GM18507 (cell line): ENCODE measurements around the gene MCEMP1.

Experiments
- DNase-seq: peaks from one replicate; pipeline ENCODE4 v3.0.0; 2011; ENCODE audit warnings: low read depth; ENCODE audit not compliant: insufficient read length; ENCODE audit errors: extremely low spot score
- FAIRE-seq: peaks from 2 replicates; lab custom pipeline; 2011; peaks lifted over from hg19 to GRCh38; lab: Jason Lieb, UNC

MCEMP1 gene

GRCh38 chr19:7665076-7665475 is 11.8 kb upstream of the MCEMP1 start:
- FAIRE-seq (no peak), DNase-seq (no peak)

GRCh38 chr19:7668842-7669241 is 8.0 kb upstream of the MCEMP1 start, which contains the start of gene RETN:
Gene RETN (plus strand): TSS chr19:7669049. CDS start chr19:7669327, 278 bp downstream.
- no peak for DNase-seq
- no peak for FAIRE-seq

- FAIRE-seq, result no peak
- DNase-seq, result no peak
Observed at GRCh38 chr19:7669641-7670040, 7.2 kb upstream of the MCEMP1 start.

GRCh38 chr19:7670150-7670783 is 6.6 kb upstream of the MCEMP1 start:
- DNase-seq, result no peak

GRCh38 chr19:7670790-7671189 is 6.1 kb upstream of the MCEMP1 start:
- DNase-seq (no peak), FAIRE-seq (no peak)

More at GRCh38 chr19:7670150-7670783, 6.6 kb upstream of the MCEMP1 start:
- no peak for FAIRE-seq

GRCh38 chr19:7672522-7672921 is 4.4 kb upstream of the MCEMP1 start:
- FAIRE-seq (no peak), DNase-seq (no peak)

GRCh38 chr19:7674010-7675005 is 2.6 kb upstream of the MCEMP1 start:
- FAIRE-seq, result peak; percentile 21
- DNase-seq, result no peak

GRCh38 chr19:7676376-7676775 is 514 bp upstream of the MCEMP1 start:
- no peak for DNase-seq
- FAIRE-seq, result peak; percentile 42

- DNase-seq (no peak), FAIRE-seq (no peak)
Observed at GRCh38 chr19:7677669-7678311, 900 bp downstream of the MCEMP1 start.

GRCh38 chr19:7678971-7679751 is 2.3 kb downstream of the MCEMP1 start:
- peak; percentile 68 for DNase-seq
- FAIRE-seq, result peak; percentile 93

- FAIRE-seq (no peak), DNase-seq (no peak)
Observed at GRCh38 chr19:7679771-7680605, 3.1 kb downstream of the MCEMP1 start.

- DNase-seq, result peak; percentile 76
- peak; percentile 86 for FAIRE-seq
Observed at GRCh38 chr19:7680606-7681339, 3.9 kb downstream of the MCEMP1 start, which contains the start of gene TRAPPC5. Gene TRAPPC5 (plus strand): TSS chr19:7680833. CDS start chr19:7682254, 1,421 bp downstream.

GRCh38 chr19:7681340-7682174 is 4.7 kb downstream of the MCEMP1 start:
- DNase-seq (no peak), FAIRE-seq (peak; percentile 88)

GRCh38 chr19:7682175-7682855 is 5.4 kb downstream of the MCEMP1 start:
- FAIRE-seq (no peak), DNase-seq (no peak)

GRCh38 chr19:7685546-7686445 is 8.9 kb downstream of the MCEMP1 start:
- DNase-seq (no peak), FAIRE-seq (no peak)
